Transverse colon (tissue), 3 donors: ENCODE data around the gene SLC12A2.

Experiments
- POLR2A ChIP-seq: fragments of 450-650 bp; IDR thresholded peaks from one replicate; pipeline ENCODE4 v1.6.1; 2016; ENCODE audit warnings: antibody characterized with exemption, mild to moderate bottlenecking, moderate library complexity
- TF ChIP-seq, protein P1 (sequence below), 5 experiments: fragments of 200-600 bp in 3 of 5; fragments of 450-650 bp in 2 of 5; sonication (generic) in 3 of 5; IDR thresholded peaks; 1 replicate in 2 of 5; 2 replicates in 3 of 5; pipeline ENCODE4 v1.5.1; 2016 to 2017; ENCODE audit warnings: antibody characterized with exemption in 5 of 5, inconsistent platforms in 3 of 5, mild to moderate bottlenecking in 2 of 5, moderate library complexity in 1 of 5

DNA sequence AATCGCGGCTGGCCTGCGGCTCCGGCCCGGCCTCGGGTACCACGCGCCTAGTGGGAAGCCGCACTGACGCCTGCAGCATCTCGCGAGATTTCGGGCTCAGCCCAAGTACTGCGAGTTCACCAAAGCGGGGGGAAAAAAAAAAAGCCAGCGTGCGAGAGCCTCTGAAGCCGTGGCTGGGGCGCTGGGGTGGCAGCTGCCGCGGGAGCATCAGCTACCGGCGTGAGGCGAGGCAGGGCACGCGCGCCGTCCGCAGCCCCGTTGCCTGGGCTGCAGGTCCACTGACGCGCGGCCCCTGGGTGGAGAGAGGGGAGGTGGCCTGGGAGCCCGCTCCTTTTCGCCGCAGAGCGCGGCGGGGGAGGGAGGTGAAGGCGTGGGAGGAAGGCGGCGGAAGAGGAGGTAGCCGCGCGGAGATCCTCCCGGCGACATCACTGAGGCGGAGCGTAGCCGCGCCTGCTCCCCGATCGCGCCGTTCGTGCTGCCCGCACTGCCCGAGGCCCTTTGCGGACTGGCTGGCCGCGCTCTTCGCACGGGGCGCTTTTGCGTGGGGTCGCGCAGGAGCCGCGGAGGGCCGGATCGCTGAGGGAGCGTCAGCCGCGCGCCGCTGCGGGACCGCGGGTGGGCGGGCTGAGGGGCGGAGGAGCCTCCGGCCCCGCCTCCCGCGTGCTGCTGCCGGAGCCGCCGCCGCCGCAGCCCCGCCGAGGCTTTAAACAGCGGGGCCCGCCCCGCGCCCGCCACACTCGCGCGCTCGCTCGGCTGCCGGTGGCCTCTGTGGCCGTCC, at the start of gene SLC12A2:
- TF ChIP-seq POLR2A = peak; percentile 78
- TF ChIP-seq, protein P1, sequence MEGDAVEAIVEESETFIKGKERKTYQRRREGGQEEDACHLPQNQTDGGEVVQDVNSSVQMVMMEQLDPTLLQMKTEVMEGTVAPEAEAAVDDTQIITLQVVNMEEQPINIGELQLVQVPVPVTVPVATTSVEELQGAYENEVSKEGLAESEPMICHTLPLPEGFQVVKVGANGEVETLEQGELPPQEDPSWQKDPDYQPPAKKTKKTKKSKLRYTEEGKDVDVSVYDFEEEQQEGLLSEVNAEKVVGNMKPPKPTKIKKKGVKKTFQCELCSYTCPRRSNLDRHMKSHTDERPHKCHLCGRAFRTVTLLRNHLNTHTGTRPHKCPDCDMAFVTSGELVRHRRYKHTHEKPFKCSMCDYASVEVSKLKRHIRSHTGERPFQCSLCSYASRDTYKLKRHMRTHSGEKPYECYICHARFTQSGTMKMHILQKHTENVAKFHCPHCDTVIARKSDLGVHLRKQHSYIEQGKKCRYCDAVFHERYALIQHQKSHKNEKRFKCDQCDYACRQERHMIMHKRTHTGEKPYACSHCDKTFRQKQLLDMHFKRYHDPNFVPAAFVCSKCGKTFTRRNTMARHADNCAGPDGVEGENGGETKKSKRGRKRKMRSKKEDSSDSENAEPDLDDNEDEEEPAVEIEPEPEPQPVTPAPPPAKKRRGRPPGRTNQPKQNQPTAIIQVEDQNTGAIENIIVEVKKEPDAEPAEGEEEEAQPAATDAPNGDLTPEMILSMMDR (IDR thresholded peaks at IDR 0.05) = peak in 3 of 5 experiments; percentile 6 to 38 (median 10)
